BLaER1 treated with 17β-estradiol and CSF1 and Interleukin-3, amounts not matched to agents 10 nM and 100 nM (cell line): ENCODE measurements around the gene CHCHD6.

Experiments used
- H3K27ac ChIP-seq, 11 experiments: shearing (Covaris generic); formaldehyde crosslinking; 2 replicates each; pipeline ENCODE4 v1.8.1; 2022
- H3K27me3 ChIP-seq, 11 experiments: shearing (Covaris generic); formaldehyde crosslinking; 2 replicates each; pipeline ENCODE4 v1.8.1; 2022
- H3K36me3 ChIP-seq, 11 experiments: shearing (Covaris generic); formaldehyde crosslinking; 2 replicates each; pipeline ENCODE4 v1.8.1; 2022
- H3K4me1 ChIP-seq, 10 experiments: shearing (Covaris generic); formaldehyde crosslinking; 2 replicates each; pipeline ENCODE4 v1.8.1; 2022
- H3K4me2 ChIP-seq, 11 experiments: shearing (Covaris generic); formaldehyde crosslinking; 2 replicates each; pipeline ENCODE4 v1.8.1; 2022
- H3K4me3 ChIP-seq, 10 experiments: shearing (Covaris generic); formaldehyde crosslinking; 2 replicates each; pipeline ENCODE4 v1.8.1; 2022
- H3K9ac ChIP-seq, 11 experiments: shearing (Covaris generic); formaldehyde crosslinking; 2 replicates each; pipeline ENCODE4 v1.8.1; 2022
- H3K9me3 ChIP-seq, 11 experiments: shearing (Covaris generic); formaldehyde crosslinking; replicated peaks in 1 of 11; 2 replicates each; pipeline ENCODE4 v1.8.1; 2022
- H4K20me1 ChIP-seq, 11 experiments: shearing (Covaris generic); formaldehyde crosslinking; 2 replicates each; pipeline ENCODE4 v1.8.1; 2022
- Cebpa-rat ChIP-seq, 11 experiments: shearing (Covaris generic); IDR thresholded peaks; 2 replicates each; pipeline ENCODE4 v1.8.1; 2022

Gene CHCHD6

GRCh38 chr3:126684218-126684751, 19.8 kb upstream of the CHCHD6 start:
- peak overlapping the region in 8 of 11 experiments; percentile 12 to 66 (median 42); a peak in 12 of 22 replicates for H3K4me2 ChIP-seq

GRCh38 chr3:126685021-126685420, 19.0 kb upstream of the CHCHD6 start:
- Histone ChIP-seq H3K9ac (no peak overlapping the region), H4K20me1 (no peaks in the 10 kb centered on the region; a peak in 1 of 22 replicates), H3K4me1 (peaks cover 0 to 49% (median 29%) of the 10 kb centered on the region in 10 experiments; a peak in 15 of 20 replicates), H3K27me3 (peaks cover 0 to 6% (median 0%) of the 10 kb centered on the region in 11 experiments; a peak in 1 of 22 replicates), H3K27ac (no peak overlapping the region), H3K4me2 (peak overlapping the region in 6 of 11 experiments; percentile 17 to 66 (median 49); a peak in 9 of 22 replicates), H3K9me3 (no peaks in the 10 kb centered on the region), H3K4me3 (no peak overlapping the region), H3K36me3 (no peaks in the 10 kb centered on the region)
- no peak for TF ChIP-seq Cebpa-rat (IDR thresholded peaks at IDR 0.05)

More at GRCh38 chr3:126684218-126684751, 19.8 kb upstream of the CHCHD6 start:
- no peak overlapping the region for H3K9ac ChIP-seq
- H3K4me1 ChIP-seq = peaks cover 5 to 56% (median 37%) of the 10 kb centered on the region in 10 experiments; a peak in 17 of 20 replicates
- H3K4me3 ChIP-seq = no peak overlapping the region
- TF ChIP-seq Cebpa-rat (IDR thresholded peaks at IDR 0.05) = no peak
- H4K20me1 ChIP-seq = no peaks in the 10 kb centered on the region; a peak in 1 of 22 replicates
- peaks cover 0 to 7% (median 0%) of the 10 kb centered on the region in 11 experiments; a peak in 1 of 22 replicates for H3K27me3 ChIP-seq
- no peaks in the 10 kb centered on the region for H3K9me3 ChIP-seq
- H3K36me3 ChIP-seq = no peaks in the 10 kb centered on the region
- H3K27ac ChIP-seq = no peak overlapping the region

- TF ChIP-seq Cebpa-rat (IDR thresholded peaks at IDR 0.05) = no peak
- Histone ChIP-seq H3K9me3 (no peaks in the 10 kb centered on the region), H3K27ac (no peak overlapping the region), H3K9ac (no peak overlapping the region), H3K4me1 (peaks cover 0 to 44% (median 25%) of the 10 kb centered on the region in 10 experiments; a peak in 14 of 20 replicates), H3K36me3 (no peaks in the 10 kb centered on the region), H3K27me3 (0 out of 22 replicates have a peak, but pooled peaks cover 0 to 1% (median 0%) of the 10 kb centered on the region in 11 experiments), H3K4me2 (peak overlapping the region in 7 of 11 experiments; percentile 17 to 66 (median 46); a peak in 11 of 22 replicates), H4K20me1 (no peaks in the 10 kb centered on the region; a peak in 1 of 22 replicates), H3K4me3 (no peak overlapping the region)
Measured at GRCh38 chr3:126685493-126685892, 18.5 kb upstream of the CHCHD6 start.

- no peaks in the 10 kb centered on the region for H3K27me3 ChIP-seq
- no peaks in the 10 kb centered on the region for H3K36me3 ChIP-seq
- peaks cover 0 to 10% (median 0%) of the 10 kb centered on the region in 10 experiments; a peak in 6 of 20 replicates for H3K4me1 ChIP-seq
- no peak overlapping the region for H3K4me3 ChIP-seq
- no peak overlapping the region for H3K4me2 ChIP-seq
- H3K9me3 ChIP-seq = peaks cover 0 to 5% (median 0%) of the 10 kb centered on the region in 11 experiments; a peak in 1 of 22 replicates
- no peak overlapping the region for H3K27ac ChIP-seq
- H3K9ac ChIP-seq = no peak overlapping the region
- no peaks in the 10 kb centered on the region for H4K20me1 ChIP-seq
- no peak for TF ChIP-seq Cebpa-rat (IDR thresholded peaks at IDR 0.05)
Measured at GRCh38 chr3:126691765-126692164, 12.3 kb upstream of the CHCHD6 start.

GRCh38 chr3:126692858-126693257, 11.2 kb upstream of the CHCHD6 start:
- Histone ChIP-seq H4K20me1 (no peaks in the 10 kb centered on the region), H3K4me1 (peaks cover 0 to 12% (median 0%) of the 10 kb centered on the region in 10 experiments; a peak in 6 of 20 replicates)

GRCh38 chr3:126693921-126694320, 10.1 kb upstream of the CHCHD6 start:
- Histone ChIP-seq H3K27ac (no peak overlapping the region), H4K20me1 (no peaks in the 10 kb centered on the region), H3K9ac (no peak overlapping the region), H3K9me3 (peaks cover 0 to 5% (median 0%) of the 10 kb centered on the region in 11 experiments; a peak in 1 of 22 replicates), H3K27me3 (no peaks in the 10 kb centered on the region), H3K4me1 (peaks cover 0 to 12% (median 0%) of the 10 kb centered on the region in 10 experiments; a peak in 6 of 20 replicates), H3K36me3 (no peaks in the 10 kb centered on the region), H3K4me3 (no peak overlapping the region), H3K4me2 (peak overlapping the region in 2 of 11 experiments; percentile 35 to 46; a peak in 3 of 22 replicates)
- no peak for TF ChIP-seq Cebpa-rat (IDR thresholded peaks at IDR 0.05)

More at GRCh38 chr3:126692858-126693257, 11.2 kb upstream of the CHCHD6 start:
- H3K27me3 ChIP-seq = no peaks in the 10 kb centered on the region
- no peak overlapping the region for H3K4me2 ChIP-seq
- no peak overlapping the region for H3K4me3 ChIP-seq
- no peak overlapping the region for H3K9ac ChIP-seq
- no peak for TF ChIP-seq Cebpa-rat (IDR thresholded peaks at IDR 0.05)
- no peak overlapping the region for H3K27ac ChIP-seq
- no peaks in the 10 kb centered on the region for H3K36me3 ChIP-seq
- H3K9me3 ChIP-seq = peaks cover 0 to 5% (median 0%) of the 10 kb centered on the region in 11 experiments; a peak in 1 of 22 replicates

GRCh38 chr3:126696701-126697267, 7.3 kb upstream of the CHCHD6 start:
- H3K27me3 ChIP-seq = no peaks in the 10 kb centered on the region
- peaks cover 0 to 14% (median 5%) of the 10 kb centered on the region in 11 experiments; a peak in 9 of 22 replicates for H3K9me3 ChIP-seq

GRCh38 chr3:126699011-126699410, 5.0 kb upstream of the CHCHD6 start:
- Histone ChIP-seq H3K4me3 (no peak overlapping the region), H3K27ac (no peak overlapping the region), H3K9me3 (peaks cover 0 to 14% (median 5%) of the 10 kb centered on the region in 11 experiments; a peak in 9 of 22 replicates), H3K9ac (no peak overlapping the region), H3K36me3 (no peaks in the 10 kb centered on the region), H3K27me3 (no peaks in the 10 kb centered on the region), H4K20me1 (no peaks in the 10 kb centered on the region), H3K4me2 (no peak overlapping the region), H3K4me1 (peaks cover 6 to 17% (median 12%) of the 10 kb centered on the region in 10 experiments; a peak in 15 of 20 replicates)
- TF ChIP-seq Cebpa-rat (IDR thresholded peaks at IDR 0.05) = no peak

More at GRCh38 chr3:126696701-126697267, 7.3 kb upstream of the CHCHD6 start:
- peaks cover 0 to 12% (median 5%) of the 10 kb centered on the region in 10 experiments; a peak in 6 of 20 replicates for H3K4me1 ChIP-seq
- no peaks in the 10 kb centered on the region for H4K20me1 ChIP-seq
- H3K27ac ChIP-seq = no peak overlapping the region
- no peak overlapping the region for H3K9ac ChIP-seq
- H3K4me3 ChIP-seq = no peak overlapping the region
- TF ChIP-seq Cebpa-rat (IDR thresholded peaks at IDR 0.05) = no peak
- peak overlapping the region in 1 of 11 experiments; percentile 34; a peak in 2 of 22 replicates for H3K4me2 ChIP-seq
- no peaks in the 10 kb centered on the region for H3K36me3 ChIP-seq
